Peyer's patch (tissue), 4 donors: ENCODE data around the gene RGPD8.
"Not testable (repeated sequence)": the region's sequence is repeated elsewhere in the genome, so short reads cannot be mapped to it uniquely, and the experiment has no call there.

Experiments used
- POLR2A ChIP-seq, 2 donors: fragments of 450-650 bp; IDR thresholded peaks; one replicate each; pipeline ENCODE4 v1.5.1; 2017; ENCODE audit warnings: antibody characterized with exemption in 2 of 2, mild to moderate bottlenecking in 2 of 2, moderate library complexity in 2 of 2
- TF ChIP-seq, protein P1 (sequence below), 6 experiments: fragments of 450-650 bp in 4 of 6; fragments of 200-600 bp in 2 of 6; sonication (generic) in 1 of 6; IDR thresholded peaks; one replicate each; pipeline ENCODE4 v1.5.1; 2017 to 2019; ENCODE audit warnings: antibody characterized with exemption in 6 of 6, mild to moderate bottlenecking in 3 of 6, moderate library complexity in 1 of 6

DNA sequence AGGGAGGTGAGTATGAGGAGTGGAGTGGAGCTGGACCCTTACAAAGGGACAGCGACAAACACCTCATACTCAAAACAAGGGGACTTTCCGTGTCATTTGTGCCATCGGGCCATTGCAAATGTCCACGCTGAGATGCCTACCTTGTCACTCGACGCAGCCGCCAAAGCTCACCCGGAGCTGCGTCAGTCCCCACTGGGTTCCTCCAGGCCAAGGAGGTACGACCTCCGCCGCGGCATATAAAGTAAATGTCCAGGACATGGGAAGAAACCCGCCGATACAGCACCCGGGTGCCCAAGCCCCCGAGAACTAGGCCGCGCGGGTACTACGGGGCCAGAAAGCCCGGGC is 1.1 kb downstream of the RGPD8 start:
- TF ChIP-seq POLR2A (IDR thresholded peaks at IDR 0.05), result not testable (repeated sequence)
- TF ChIP-seq, protein P1, sequence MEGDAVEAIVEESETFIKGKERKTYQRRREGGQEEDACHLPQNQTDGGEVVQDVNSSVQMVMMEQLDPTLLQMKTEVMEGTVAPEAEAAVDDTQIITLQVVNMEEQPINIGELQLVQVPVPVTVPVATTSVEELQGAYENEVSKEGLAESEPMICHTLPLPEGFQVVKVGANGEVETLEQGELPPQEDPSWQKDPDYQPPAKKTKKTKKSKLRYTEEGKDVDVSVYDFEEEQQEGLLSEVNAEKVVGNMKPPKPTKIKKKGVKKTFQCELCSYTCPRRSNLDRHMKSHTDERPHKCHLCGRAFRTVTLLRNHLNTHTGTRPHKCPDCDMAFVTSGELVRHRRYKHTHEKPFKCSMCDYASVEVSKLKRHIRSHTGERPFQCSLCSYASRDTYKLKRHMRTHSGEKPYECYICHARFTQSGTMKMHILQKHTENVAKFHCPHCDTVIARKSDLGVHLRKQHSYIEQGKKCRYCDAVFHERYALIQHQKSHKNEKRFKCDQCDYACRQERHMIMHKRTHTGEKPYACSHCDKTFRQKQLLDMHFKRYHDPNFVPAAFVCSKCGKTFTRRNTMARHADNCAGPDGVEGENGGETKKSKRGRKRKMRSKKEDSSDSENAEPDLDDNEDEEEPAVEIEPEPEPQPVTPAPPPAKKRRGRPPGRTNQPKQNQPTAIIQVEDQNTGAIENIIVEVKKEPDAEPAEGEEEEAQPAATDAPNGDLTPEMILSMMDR (IDR thresholded peaks at IDR 0.05), result not testable (repeated sequence)
